Lung (tissue), 12 donors: ENCODE data around the gene MAST4. TPM values are rescaled to one million over a fixed set of nuclear protein-coding genes. Genes with fewer than 3 reads are reported as not detected.

ENCODE experiments used
- ATAC-seq: fragments of 200-7000 bp; cut with Tn5 transposase; one replicate; pipeline ENCODE4 v1.9.1; 2020; ENCODE audit warnings: moderate number of reproducible peaks; ENCODE audit not compliant: insufficient read depth, low FRiP score
- DNase-seq, 3 donors: peaks; one replicate each; pipeline ENCODE4 v3.0.0-alpha.2; 2013 to 2017
- H3K27ac ChIP-seq, 2 donors: one replicate each; pipeline ENCODE4 v1.5.1; 2013; ENCODE audit warnings: mild to moderate bottlenecking in 2 of 2, moderate library complexity in 2 of 2, control low read depth in 1 of 2, inconsistent platforms in 1 of 2, low read depth in 1 of 2, low read length in 1 of 2
- H3K27me3 ChIP-seq, 3 donors: one replicate each; pipeline ENCODE4 v1.5.1; 2013; ENCODE audit warnings: low read length in 2 of 3; ENCODE audit not compliant: control insufficient read depth in 3 of 3, insufficient read depth in 3 of 3
- H3K36me3 ChIP-seq, 4 donors: one replicate each; pipeline ENCODE4 v1.5.1; 2013; ENCODE audit warnings: low read length in 4 of 4, mild to moderate bottlenecking in 1 of 4, moderate library complexity in 1 of 4; ENCODE audit not compliant: control insufficient read depth in 4 of 4, insufficient read depth in 4 of 4
- H3K4me1 ChIP-seq, 5 donors: one replicate each; pipeline ENCODE4 v1.5.1; 2013; ENCODE audit warnings: low read length in 5 of 5, mild to moderate bottlenecking in 2 of 5, moderate library complexity in 1 of 5; ENCODE audit not compliant: control insufficient read depth in 5 of 5, insufficient read depth in 5 of 5
- H3K4me3 ChIP-seq: one replicate; pipeline ENCODE4 v1.5.1; 2013; ENCODE audit warnings: mild to moderate bottlenecking, control low read depth, moderate library complexity
- H3K9ac ChIP-seq, 2 donors: one replicate each; pipeline ENCODE4 v1.5.1; 2013; ENCODE audit warnings: low read length in 2 of 2, control low read depth in 1 of 2; ENCODE audit not compliant: insufficient read depth in 1 of 2
- H3K9me3 ChIP-seq, 4 donors: one replicate each; pipeline ENCODE4 v1.5.1; 2013; ENCODE audit warnings: low read length in 3 of 4, mild to moderate bottlenecking in 1 of 4, moderate library complexity in 1 of 4; ENCODE audit not compliant: control insufficient read depth in 4 of 4, insufficient read depth in 3 of 4
- CTCF ChIP-seq: IDR thresholded peaks from 2 replicates; pipeline ENCODE4 v1.5.1; 2012; ENCODE audit warnings: mild to moderate bottlenecking; ENCODE audit errors: control extremely low read depth, extremely low read depth
- WGBS, 2 donors: extraction: QIAGEN DNeasy Blood & Tissue Kit; methylation state at CpG; one replicate each; pipeline ENCODE4 v1.1.7; 2013; 5-methylcytosine and 5-hydroxymethylcytosine counted together
- polyA plus RNA-seq, 2 donors: library from polyadenylated mRNA; stranded (reverse); fragments of 200-250 nt; gene quantifications; one replicate each; pipeline ENCODE4 v1.2.1, GENCODE V29; 2013
- total RNA-seq, 2 donors: library from RNA; depleted of rRNA in 1 of 2; stranded (reverse); fragments of >200 nt in 1 of 2; gene quantifications; one replicate each; pipeline ENCODE4 v1.2.1, GENCODE V29; 2014 to 2021
- donor health status: control.
- donor health status: control.
- donor health status: Bipolar disorder and iron deficiency.
- donor health status: healthy.
- donor health status: DM: yes; HTN: yes; CAD: no.

MAST4 gene
- total and polyA plus RNA-seq, 4 donors: 13.9 to 153 (median 46.2) TPM

DNA sequence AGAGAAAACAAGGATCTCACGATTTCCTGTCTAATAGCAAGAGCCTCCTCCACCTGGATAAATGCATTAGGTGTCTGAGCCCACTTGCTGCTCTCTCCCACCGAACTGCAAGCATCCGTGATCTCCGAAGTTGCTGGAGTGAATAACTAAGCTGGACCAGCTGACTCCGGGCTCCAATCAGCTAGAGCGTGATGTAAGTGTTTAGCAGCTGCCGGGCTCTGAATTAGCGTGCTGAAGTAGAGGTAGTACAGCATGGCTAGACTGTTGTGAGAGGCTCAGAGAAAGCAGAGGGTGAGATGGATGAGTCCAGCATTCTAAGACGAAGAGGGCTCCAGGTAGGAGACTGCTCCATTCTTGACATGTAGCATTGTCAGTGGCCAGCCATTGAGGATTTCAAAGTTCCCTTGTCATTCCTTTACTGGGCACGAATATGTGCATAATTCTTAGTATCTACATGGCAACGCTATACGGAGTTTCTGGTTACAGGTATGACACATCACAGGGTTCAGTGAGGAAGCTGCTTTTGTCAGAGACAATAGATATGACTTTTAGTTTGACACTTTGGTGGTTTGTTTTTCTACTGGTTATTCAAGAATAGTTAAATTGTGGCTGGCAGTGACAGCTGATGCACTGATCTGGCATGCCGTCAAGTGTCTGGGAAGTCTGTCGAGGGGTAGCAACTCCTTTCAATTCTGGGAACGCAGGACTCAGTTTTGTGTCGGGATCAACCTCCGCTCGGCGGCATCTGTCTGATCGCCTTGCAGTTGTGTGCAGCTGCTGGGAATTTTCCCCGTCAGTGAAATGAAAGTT, 232.6 kb downstream of the MAST4 start:
- 3 to 16% methylated on average over 21 of the region's 21 CpGs for WGBS, 2 donors
- Histone ChIP-seq H3K27ac (peak overlapping the region; percentile 69 to 90), H3K9me3 (no peaks in the 10 kb centered on the region), H3K36me3 (no peaks in the 10 kb centered on the region), H3K4me3 (peak overlapping the region; percentile 19), H3K27me3 (no peaks in the 10 kb centered on the region), H3K9ac (peak overlapping the region in 1 of 2 donors; percentile 93), H3K4me1 (peaks cover 3 to 33% (median 19%) of the 10 kb centered on the region in 5 donors)
- DNase-seq: peak; percentile 92 to 93 (median 93)
- ATAC-seq: peak; percentile 75
- no peak for TF ChIP-seq CTCF

DNA sequence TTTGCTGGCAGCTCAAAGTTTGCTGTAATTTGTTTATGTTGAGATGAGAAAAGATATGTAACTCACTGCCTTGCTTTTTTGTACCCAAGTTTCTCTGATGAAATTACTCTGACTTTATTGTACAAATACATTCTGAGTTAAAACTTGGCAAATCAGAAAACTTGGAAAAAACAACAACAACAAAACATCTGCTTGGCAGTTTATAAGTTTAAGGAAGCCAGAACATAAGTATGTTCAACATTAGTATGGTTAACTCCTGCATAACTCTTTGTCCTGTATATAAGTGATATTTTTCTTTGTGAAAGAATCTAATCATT, 233.1 kb downstream of the MAST4 start:
- peak in 2 of 3 donors; percentile 98 to 99 for DNase-seq
- H3K36me3 ChIP-seq: no peaks in the 10 kb centered on the region
- ATAC-seq: no peak
- no peak for TF ChIP-seq CTCF
- no peaks in the 10 kb centered on the region for H3K9me3 ChIP-seq
- H3K4me1 ChIP-seq: peaks cover 3 to 33% (median 22%) of the 10 kb centered on the region in 5 donors
- peak overlapping the region in 1 of 2 donors; percentile 90 for H3K27ac ChIP-seq
- H3K27me3 ChIP-seq: no peaks in the 10 kb centered on the region
- peak overlapping the region in 1 of 2 donors; percentile 93 for H3K9ac ChIP-seq
- no peak overlapping the region for H3K4me3 ChIP-seq

GRCh38 chr5:66829826-66830225, 233.6 kb downstream of the MAST4 start:
- Histone ChIP-seq H3K27me3 (no peaks in the 10 kb centered on the region), H3K4me3 (no peak overlapping the region), H3K9ac (no peak overlapping the region), H3K4me1 (peaks cover 3 to 33% (median 24%) of the 10 kb centered on the region in 5 donors), H3K36me3 (no peaks in the 10 kb centered on the region), H3K9me3 (no peaks in the 10 kb centered on the region), H3K27ac (peak overlapping the region in 1 of 2 donors; percentile 21)
- peak in 2 of 3 donors; percentile 66 to 74 for DNase-seq
- ATAC-seq: no peak
- WGBS, 2 donors: 36 to 39% methylated on average over 2 of the region's 2 CpGs
- TF ChIP-seq CTCF: no peak
